GM12878 (cell line): Measurements from ENCODE around the gene AP1M2. TPM values are rescaled to one million over a fixed set of nuclear protein-coding genes. Genes with fewer than 3 reads are reported as not detected.

Experiments used
- ATAC-seq: fragments of 200-7000 bp; cut with Tn5 transposase; 3 replicates; pipeline ENCODE4 v1.9.1; 2020; ENCODE audit warnings: mild to moderate bottlenecking, moderate library complexity
- BruUV-seq: library from RNA; stranded (reverse); fragments of 400-500 nt; replicated peaks from 2 replicates; lab custom pipeline; 2021; lab: Mats Ljungman, UMichigan
- CTCF ChIA-PET: fragments of 300-600 bp; sonication (Branson Sonifier 250); formaldehyde crosslinking; extraction: SDS; loops from one replicate; lab custom pipeline; 2021; ENCODE audit warnings: inconsistent platforms; lab: Yijun Ruan, JAX
- POLR2A ChIA-PET: fragments of 350-600 bp; formaldehyde crosslinking; extraction: SDS; loops from one replicate; lab custom pipeline; 2021; ENCODE audit warnings: inconsistent platforms; lab: Charles Lee
- RAD21 ChIA-PET: fragments of 300-600 bp; sonication (Branson Sonifier 250); formaldehyde crosslinking; loops from one replicate; lab custom pipeline; 2023; ENCODE audit warnings: antibody characterized with exemption; ENCODE audit not compliant: unreplicated experiment; lab: Charles Lee
- SMC1A ChIA-PET: fragments of 300-600 bp; sonication (Branson Sonifier 250); formaldehyde crosslinking; loops from one replicate; lab custom pipeline; 2023; ENCODE audit not compliant: unreplicated experiment, uncharacterized antibody; lab: Charles Lee
- DNase-seq: peaks from one replicate; pipeline ENCODE4 v3.0.0-alpha.2; 2011; ENCODE audit warnings: low read depth, low spot score
- FAIRE-seq: peaks from 3 replicates; lab custom pipeline; 2011; peaks lifted over from hg19 to GRCh38; lab: Jason Lieb, UNC
- H2AFZ ChIP-seq: 2 replicates; pipeline ENCODE4 v1.6.0; 2011; ENCODE audit warnings: low read depth, low read length, control low read depth; ENCODE audit not compliant: control insufficient read depth
- H3K27ac ChIP-seq: 2 replicates; pipeline ENCODE4 v1.5.1; 2011; ENCODE audit warnings: control low read depth; ENCODE audit not compliant: control insufficient read depth, insufficient read depth
- H3K27me3 ChIP-seq, 2 experiments: replicated peaks in 1 of 2; 2 replicates each; pipeline versions ENCODE4 v1.6.0 to v1.6.1; 2011; ENCODE audit warnings: low read length in 1 of 2; ENCODE audit not compliant: control insufficient read depth in 2 of 2, insufficient read depth in 2 of 2
- H3K36me3 ChIP-seq, 2 experiments: 2 replicates each; pipeline ENCODE4 v1.5.1; 2011; ENCODE audit warnings: low read length in 1 of 2; ENCODE audit not compliant: control insufficient read depth in 2 of 2, insufficient read depth in 2 of 2
- H3K4me1 ChIP-seq: 2 replicates; pipeline ENCODE4 v1.6.1; 2011; ENCODE audit warnings: mild to moderate bottlenecking, low read length, moderate library complexity, mixed read lengths; ENCODE audit not compliant: control insufficient read depth, insufficient read depth
- H3K4me2 ChIP-seq: 2 replicates; pipeline ENCODE4 v1.6.0; 2011; ENCODE audit warnings: control low read depth; ENCODE audit not compliant: control insufficient read depth, insufficient read depth
- H3K4me3 ChIP-seq: fragments of 200-600 bp; sonication (generic); 2 replicates; pipeline ENCODE4 v1.5.1; 2016
- H3K79me2 ChIP-seq: 2 replicates; pipeline ENCODE4 v1.6.0; 2011; ENCODE audit warnings: low read length; ENCODE audit not compliant: control insufficient read depth, insufficient read depth
- H3K9ac ChIP-seq: 2 replicates; pipeline ENCODE4 v1.8.0; 2011; ENCODE audit warnings: low read length, control low read depth, mixed read lengths; ENCODE audit not compliant: control insufficient read depth, insufficient read depth
- H3K9me3 ChIP-seq: replicated peaks from 3 replicates; pipeline ENCODE4 v1.5.1; 2011; ENCODE audit warnings: mild to moderate bottlenecking, low read length; ENCODE audit not compliant: control insufficient read depth, insufficient read depth
- H4K20me1 ChIP-seq: 2 replicates; pipeline ENCODE4 v1.6.0; 2011; ENCODE audit not compliant: control insufficient read depth, insufficient read depth
- CBFB ChIP-seq: IDR thresholded peaks from 2 replicates; pipeline ENCODE4 v1.6.1; 2016; ENCODE audit warnings: antibody characterized with exemption, low read depth
- ESRRA ChIP-seq: IDR thresholded peaks from 2 replicates; pipeline ENCODE4 v1.6.1; 2012; ENCODE audit warnings: mild to moderate bottlenecking, low read length, improper control_type of control experiment
- FOXK2 ChIP-seq: fragments of 450-650 bp; IDR thresholded peaks from 2 replicates; pipeline ENCODE4 v1.6.1; 2017; ENCODE audit warnings: mild to moderate bottlenecking, moderate library complexity
- GATAD2B ChIP-seq: fragments of 450-650 bp; conservative IDR thresholded peaks from 2 replicates; pipeline ENCODE4 v1.6.1; 2017; ENCODE audit warnings: low read depth, mild to moderate bottlenecking, moderate library complexity
- RFX5 ChIP-seq: IDR thresholded peaks from 2 replicates; pipeline ENCODE4 v1.6.1; 2011; ENCODE audit warnings: low read depth, low read length, improper control_type of control experiment
- SPI1 ChIP-seq: IDR thresholded peaks from 2 replicates; pipeline ENCODE4 v1.6.1; 2011; ENCODE audit warnings: low read depth, mild to moderate bottlenecking, low read length, moderate library complexity, borderline replicate concordance; ENCODE audit not compliant: insufficient read depth
- SUZ12 ChIP-seq: fragments of 200-600 bp; sonication (generic); IDR thresholded peaks from one replicate; pipeline ENCODE4 v1.6.1; 2018; ENCODE audit warnings: antibody characterized with exemption, mild to moderate bottlenecking; ENCODE audit not compliant: unreplicated experiment
- WGBS: methylation state at CpG from one replicate; pipeline ENCODE4 v1.1.6; 2016; ENCODE audit warnings: low lambda C conversion rate; ENCODE audit not compliant: insufficient replicate concordance, insufficient coverage; ENCODE audit errors: missing lambda C conversion rate; 5-methylcytosine and 5-hydroxymethylcytosine counted together
- in situ Hi-C: fragments of 300-500 bp; cut with MboI; formaldehyde crosslinking; loops from 9 replicates; pipeline ENCODE4 v1.14.3; 2018; ENCODE audit warnings: mixed read lengths
- intact Hi-C: fragments of 100-400 bp; cut with micrococcal nuclease; formaldehyde crosslinking; loops from one replicate; pipeline ENCODE4 v1.14.2; 2022; ENCODE audit not compliant: unreplicated experiment
- polyA plus RNA-seq, 11 experiments: library from polyadenylated mRNA; depleted of rRNA in 4 of 11; unstranded in 6 of 11; stranded (reverse) in 5 of 11; fragments of >200 nt; fragmentation: Nextera tagmentation in 4 of 11; fragmentation: Illumina TruSeq in 1 of 11; extraction: Ambion mirVana in 4 of 11; extraction: Trizol in 1 of 11; gene quantifications; 1 replicate in 1 of 11; 2 replicates in 10 of 11; pipeline versions ENCODE4 v1.2.1 to v1.2.3, GENCODE V29; 2011 to 2016; ENCODE audit warnings: inconsistent platforms in 2 of 11, missing spikeins in 2 of 11, low read depth in 1 of 11
- total RNA-seq, 4 experiments: library from RNA; depleted of rRNA in 3 of 4; stranded (reverse); fragments of >200 nt in 3 of 4; fragmentation: Illumina TruSeq in 1 of 4; extraction: Trizol in 1 of 4; gene quantifications; 2 replicates each; pipeline versions ENCODE4 v1.2.1 to v1.2.3, GENCODE V29; 2013 to 2021

The AP1M2 gene
- total and polyA plus RNA-seq, 10 of the 15 experiments (the other 5 are each of a cell fraction or from before 2014, with no cell fraction given) = 0.72 TPM; not detected in 9

GRCh38 chr19:10549733-10550132 is 37.4 kb downstream of the AP1M2 start:
- ATAC-seq (no peak), DNase-seq (no peak)
- in situ Hi-C loops = no loop called here
- no peaks in the 10 kb centered on the region for H4K20me1 ChIP-seq
- no peak for TF ChIP-seq FOXK2
- no peak for TF ChIP-seq SPI1
- no peak for TF ChIP-seq ESRRA
- TF ChIP-seq CBFB = no peak
- no peak for TF ChIP-seq RFX5
- no peak for TF ChIP-seq SUZ12
- TF ChIP-seq, all 136 proteins: peak for 0
- Histone ChIP-seq H3K36me3 (peaks cover 20 to 21% of the 10 kb centered on the region in 2 experiments), H3K4me2 (no peak overlapping the region), H3K4me1 (peaks cover 42% of the 10 kb centered on the region), H3K27ac (peak overlapping the region; percentile 42; the same call in 1 of the 2 replicates), H3K9me3 (no peaks in the 10 kb centered on the region; the same call in 2 of the 3 replicates), H3K9ac (no peak overlapping the region), H2AFZ (no peak overlapping the region), H3K27me3 (no peaks in the 10 kb centered on the region), H3K79me2 (peaks cover 3% of the 10 kb centered on the region), H3K4me3 (no peak overlapping the region)
- CTCF ChIA-PET = no interaction called here
- no TSS peak for BruUV-seq
- peak; percentile 13 for FAIRE-seq
- intact Hi-C loops = no loop called here
- RAD21 ChIA-PET = no interaction called here
- 51% methylated on average over 7 of the region's 7 CpGs for WGBS
- SMC1A ChIA-PET = no interaction called here
- POLR2A ChIA-PET = no interaction called here

- CTCF ChIA-PET = interaction anchor here (1.0 to 1.4 kb wide), 2 partner anchors 18 to 24 kb away, joined by 3 read pairs; no protein-coding TSS in a partner anchor
- intact Hi-C loops (no loop called here), in situ Hi-C loops (no loop called here)
- H2AFZ ChIP-seq = no peak overlapping the region
- no peak for TF ChIP-seq GATAD2B
- no peak overlapping the region for H3K9ac ChIP-seq
- no peak overlapping the region for H3K27ac ChIP-seq
- peaks cover 37% of the 10 kb centered on the region for H3K4me1 ChIP-seq
- H3K27me3 ChIP-seq = no peaks in the 10 kb centered on the region
- DNase-seq (no peak), FAIRE-seq (no peak), ATAC-seq (no peak)
- H3K79me2 ChIP-seq = peaks cover 11% of the 10 kb centered on the region
- H4K20me1 ChIP-seq = no peaks in the 10 kb centered on the region
- H3K36me3 ChIP-seq = peaks cover 18 to 20% of the 10 kb centered on the region in 2 experiments
- no TSS peak for BruUV-seq
- H3K4me2 ChIP-seq = no peak overlapping the region
- WGBS = 93% methylated on average over 18 of the region's 18 CpGs
- RAD21 ChIA-PET = no interaction called here
- H3K4me3 ChIP-seq = no peak overlapping the region
- SMC1A ChIA-PET = interaction anchor here (1.2 kb wide), 1 partner anchor 12 kb away, joined by 3 read pairs; no protein-coding TSS in a partner anchor
- POLR2A ChIA-PET = interaction anchor here (0.6 kb wide), 1 partner anchor 62 kb away, joined by 4 read pairs; no protein-coding TSS in a partner anchor
- no peaks in the 10 kb centered on the region; the same call in 2 of the 3 replicates for H3K9me3 ChIP-seq
Observed at GRCh38 chr19:10548746-10549276, 38.3 kb downstream of the AP1M2 start.
